Measurements from ENCODE around the gene BOC. TPM values are rescaled to one million over a fixed set of nuclear protein-coding genes. Genes with fewer than 3 reads are reported as not detected.

The BOC gene
- total RNA-seq, 1 donor from 2014 or later, result 20.2 TPM

GRCh38 chr3:113252553-113252952 is 41.2 kb downstream of the BOC start:
- peaks cover 20% of the 10 kb centered on the region for H3K36me3 Mint-ChIP-seq (ENCODE audit: low read depth, unreplicated experiment)
- no peak overlapping the region for H3K4me3 ChIP-seq (ENCODE audit: insufficient read depth, low read depth, low read length)
- no peak overlapping the region for H3K9ac ChIP-seq (ENCODE audit: low read length)
- no peaks in the 10 kb centered on the region for H3K36me3 ChIP-seq (ENCODE audit: insufficient read depth, low read length)
- H2AFZ ChIP-seq (ENCODE audit: low read depth, low read length), result no peak overlapping the region
- no peaks in the 10 kb centered on the region for H4K20me1 ChIP-seq (ENCODE audit: insufficient read depth, low read length)
- H3K4me1 ChIP-seq (ENCODE audit: insufficient read depth, low read length), result peaks cover 16% of the 10 kb centered on the region
- peaks cover 27% of the 10 kb centered on the region for H3K4me1 Mint-ChIP-seq (ENCODE audit: low read depth, unreplicated experiment)
- FAIRE-seq, result no peak
- H3K27me3 Mint-ChIP-seq (ENCODE audit: low read depth, unreplicated experiment), result no peaks in the 10 kb centered on the region
- peaks cover 2% of the 10 kb centered on the region for H3K9me3 Mint-ChIP-seq (ENCODE audit: unreplicated experiment)
- TF ChIP-seq EZH2 (IDR thresholded peaks at IDR 0.05; ENCODE audit: insufficient read depth, low read length), result no peak
- TF ChIP-seq, protein P1, sequence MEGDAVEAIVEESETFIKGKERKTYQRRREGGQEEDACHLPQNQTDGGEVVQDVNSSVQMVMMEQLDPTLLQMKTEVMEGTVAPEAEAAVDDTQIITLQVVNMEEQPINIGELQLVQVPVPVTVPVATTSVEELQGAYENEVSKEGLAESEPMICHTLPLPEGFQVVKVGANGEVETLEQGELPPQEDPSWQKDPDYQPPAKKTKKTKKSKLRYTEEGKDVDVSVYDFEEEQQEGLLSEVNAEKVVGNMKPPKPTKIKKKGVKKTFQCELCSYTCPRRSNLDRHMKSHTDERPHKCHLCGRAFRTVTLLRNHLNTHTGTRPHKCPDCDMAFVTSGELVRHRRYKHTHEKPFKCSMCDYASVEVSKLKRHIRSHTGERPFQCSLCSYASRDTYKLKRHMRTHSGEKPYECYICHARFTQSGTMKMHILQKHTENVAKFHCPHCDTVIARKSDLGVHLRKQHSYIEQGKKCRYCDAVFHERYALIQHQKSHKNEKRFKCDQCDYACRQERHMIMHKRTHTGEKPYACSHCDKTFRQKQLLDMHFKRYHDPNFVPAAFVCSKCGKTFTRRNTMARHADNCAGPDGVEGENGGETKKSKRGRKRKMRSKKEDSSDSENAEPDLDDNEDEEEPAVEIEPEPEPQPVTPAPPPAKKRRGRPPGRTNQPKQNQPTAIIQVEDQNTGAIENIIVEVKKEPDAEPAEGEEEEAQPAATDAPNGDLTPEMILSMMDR (IDR thresholded peaks at IDR 0.05; ENCODE audit: insufficient read depth, low read depth, low read length), result no peak
- H3K4me2 ChIP-seq (ENCODE audit: low read length), result no peak overlapping the region
- H3K9me3 ChIP-seq (ENCODE audit: insufficient read depth, low read depth, low read length), result no peaks in the 10 kb centered on the region
- no peak overlapping the region for H3K27ac Mint-ChIP-seq (ENCODE audit: unreplicated experiment)
- no peaks in the 10 kb centered on the region for H3K27me3 ChIP-seq (ENCODE audit: insufficient read depth, low read length)
- no peaks in the 10 kb centered on the region for H3K79me2 ChIP-seq (ENCODE audit: insufficient read depth, low read length)
- DNase-seq (ENCODE audit: low read depth), result no peak
- no peak overlapping the region for H3K4me3 Mint-ChIP-seq (ENCODE audit: unreplicated experiment)
- no peak overlapping the region for H3K27ac ChIP-seq (ENCODE audit: low read depth, low read length)

DNA sequence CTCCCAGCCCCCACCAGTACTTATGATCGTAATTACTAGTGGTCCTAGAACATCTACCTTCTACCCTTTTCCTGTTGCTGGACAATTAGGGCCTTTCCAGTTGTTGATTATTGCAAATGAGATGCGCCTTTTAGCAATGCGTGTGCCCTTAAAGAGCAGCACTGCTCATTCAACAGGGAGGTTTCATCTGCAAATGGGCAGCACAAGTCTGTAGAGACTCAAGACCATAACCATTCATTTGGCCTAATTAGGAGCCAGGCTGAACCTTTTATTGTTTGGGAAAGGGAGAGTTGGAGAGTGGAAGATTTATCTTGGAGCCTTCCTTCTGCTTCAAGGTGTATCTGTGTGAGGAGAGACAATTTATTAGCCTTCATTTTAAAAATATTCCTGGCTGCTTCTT is 42.3 kb downstream of the BOC start:
- H3K9ac ChIP-seq (ENCODE audit: low read length), result no peak overlapping the region
- no peaks in the 10 kb centered on the region for H3K9me3 ChIP-seq (ENCODE audit: insufficient read depth, low read depth, low read length)
- Mint-ChIP-seq H3K27ac (ENCODE audit: unreplicated experiment) (no peak overlapping the region), H3K4me1 (ENCODE audit: low read depth, unreplicated experiment) (peaks cover 18% of the 10 kb centered on the region), H3K4me3 (ENCODE audit: unreplicated experiment) (no peak overlapping the region), H3K9me3 (ENCODE audit: unreplicated experiment) (peaks cover 2% of the 10 kb centered on the region), H3K36me3 (ENCODE audit: low read depth, unreplicated experiment) (peaks cover 20% of the 10 kb centered on the region), H3K27me3 (ENCODE audit: low read depth, unreplicated experiment) (no peaks in the 10 kb centered on the region)
- TF ChIP-seq, protein P1 (IDR thresholded peaks at IDR 0.05; ENCODE audit: insufficient read depth, low read depth, low read length), result no peak
- TF ChIP-seq EZH2 (IDR thresholded peaks at IDR 0.05; ENCODE audit: insufficient read depth, low read length), result no peak
- no peaks in the 10 kb centered on the region for H4K20me1 ChIP-seq (ENCODE audit: insufficient read depth, low read length)
- H2AFZ ChIP-seq (ENCODE audit: low read depth, low read length), result no peak overlapping the region
- no peak overlapping the region for H3K27ac ChIP-seq (ENCODE audit: low read depth, low read length)
- H3K4me1 ChIP-seq (ENCODE audit: insufficient read depth, low read length), result peaks cover 12% of the 10 kb centered on the region
- FAIRE-seq (no peak), DNase-seq (ENCODE audit: low read depth) (no peak)
- no peaks in the 10 kb centered on the region for H3K27me3 ChIP-seq (ENCODE audit: insufficient read depth, low read length)
- H3K4me2 ChIP-seq (ENCODE audit: low read length), result no peak overlapping the region
- no peaks in the 10 kb centered on the region for H3K79me2 ChIP-seq (ENCODE audit: insufficient read depth, low read length)
- H3K36me3 ChIP-seq (ENCODE audit: insufficient read depth, low read length), result no peaks in the 10 kb centered on the region
- H3K4me3 ChIP-seq (ENCODE audit: insufficient read depth, low read depth, low read length), result no peak overlapping the region

DNA sequence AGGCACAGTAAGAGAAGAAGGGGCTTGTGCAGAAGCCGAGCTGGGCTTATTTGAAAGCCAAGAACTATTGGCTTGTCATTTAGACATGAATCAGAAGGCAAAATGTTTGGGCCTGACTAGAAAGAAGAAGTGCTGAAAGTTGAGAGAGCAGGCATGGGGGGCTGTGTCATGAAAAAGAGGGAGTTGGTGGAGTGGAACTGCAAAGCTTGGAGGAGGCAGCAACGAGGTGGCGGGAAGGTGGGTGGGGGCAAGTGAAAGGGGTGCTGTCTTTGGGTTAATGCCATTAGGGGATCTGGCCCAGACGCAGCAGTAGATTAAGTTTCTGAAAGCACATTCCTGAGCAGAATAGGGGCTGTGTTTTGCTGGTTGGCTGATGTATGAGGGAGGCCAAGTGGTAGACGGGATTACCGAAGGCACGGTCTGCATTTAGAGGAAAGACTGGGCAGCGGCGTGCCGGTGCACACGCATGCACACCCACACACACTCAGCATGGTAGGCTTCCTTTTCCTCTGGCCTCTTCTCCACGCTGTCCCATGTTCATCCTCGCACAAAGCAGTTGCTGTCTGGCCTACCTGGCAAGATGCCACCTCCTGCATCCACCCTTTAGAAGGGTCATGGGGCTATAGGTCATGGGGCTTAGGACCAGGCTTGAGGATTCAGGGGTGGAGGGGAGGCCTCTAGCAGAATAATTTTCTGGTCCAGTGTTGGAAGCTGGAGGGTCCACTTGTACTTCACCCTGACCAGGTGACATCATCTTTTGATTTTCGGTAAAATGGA is 43.0 kb downstream of the BOC start:
- Mint-ChIP-seq H3K27me3 (ENCODE audit: low read depth, unreplicated experiment) (no peaks in the 10 kb centered on the region), H3K36me3 (ENCODE audit: low read depth, unreplicated experiment) (peaks cover 20% of the 10 kb centered on the region), H3K27ac (ENCODE audit: unreplicated experiment) (no peak overlapping the region), H3K9me3 (ENCODE audit: unreplicated experiment) (peaks cover 2% of the 10 kb centered on the region), H3K4me3 (ENCODE audit: unreplicated experiment) (no peak overlapping the region), H3K4me1 (ENCODE audit: low read depth, unreplicated experiment) (peaks cover 13% of the 10 kb centered on the region)
- H3K9me3 ChIP-seq (ENCODE audit: insufficient read depth, low read depth, low read length), result no peaks in the 10 kb centered on the region
- no peak for FAIRE-seq
- H3K4me2 ChIP-seq (ENCODE audit: low read length), result no peak overlapping the region
- peaks cover 6% of the 10 kb centered on the region for H3K4me1 ChIP-seq (ENCODE audit: insufficient read depth, low read length)
- H3K27me3 ChIP-seq (ENCODE audit: insufficient read depth, low read length), result no peaks in the 10 kb centered on the region
- no peaks in the 10 kb centered on the region for H3K36me3 ChIP-seq (ENCODE audit: insufficient read depth, low read length)
- H4K20me1 ChIP-seq (ENCODE audit: insufficient read depth, low read length), result no peaks in the 10 kb centered on the region
- H3K27ac ChIP-seq (ENCODE audit: low read depth, low read length), result no peak overlapping the region
- no peak for TF ChIP-seq EZH2 (IDR thresholded peaks at IDR 0.05; ENCODE audit: insufficient read depth, low read length)
- TF ChIP-seq, protein P1 (IDR thresholded peaks at IDR 0.05; ENCODE audit: insufficient read depth, low read depth, low read length), result no peak
- no peak for DNase-seq (ENCODE audit: low read depth)
- no peak overlapping the region for H2AFZ ChIP-seq (ENCODE audit: low read depth, low read length)
- no peaks in the 10 kb centered on the region for H3K79me2 ChIP-seq (ENCODE audit: insufficient read depth, low read length)
- H3K9ac ChIP-seq (ENCODE audit: low read length), result no peak overlapping the region
- H3K4me3 ChIP-seq (ENCODE audit: insufficient read depth, low read depth, low read length), result no peak overlapping the region
